ENCODE results near the gene GAB2.

- TF ChIP-seq FOXP2 (optimal IDR thresholded peaks at IDR 0.05; ENCODE audit: control extremely low read depth, extremely low read length, insufficient read depth) (no peak), POLR2AphosphoS5 (IDR thresholded peaks at IDR 0.05; ENCODE audit: borderline replicate concordance, low read depth, low read length) (no peak), EZH2 (IDR thresholded peaks at IDR 0.05) (no peak)
These were observed 107.1 kb downstream of the GAB2 start for GRCh38 chr11:78310500-78310909.

Measured in SK-N-MC (cell line).